RPMI7951 (cell line): Measurements from ENCODE around the gene PRUNE2. TPM values are rescaled to one million over a fixed set of nuclear protein-coding genes. Genes with fewer than 3 reads are reported as not detected.
"Not testable (repeated sequence)": the region's sequence is repeated elsewhere in the genome, so short reads cannot be mapped to it uniquely, and the experiment has no call there.

Experiments
- DNase-seq: peaks from one replicate; pipeline ENCODE4 v3.0.0-alpha.2; 2012; ENCODE audit warnings: low read depth
- total RNA-seq: library from RNA; depleted of rRNA; stranded (reverse); fragments of >200 nt; shearing (Covaris generic); gene quantifications from 2 replicates; pipeline ENCODE4 v1.2.3, GENCODE V29; 2014

PRUNE2 gene
- total RNA-seq, 1 experiment from 2014 or later = 0.12 TPM

DNA sequence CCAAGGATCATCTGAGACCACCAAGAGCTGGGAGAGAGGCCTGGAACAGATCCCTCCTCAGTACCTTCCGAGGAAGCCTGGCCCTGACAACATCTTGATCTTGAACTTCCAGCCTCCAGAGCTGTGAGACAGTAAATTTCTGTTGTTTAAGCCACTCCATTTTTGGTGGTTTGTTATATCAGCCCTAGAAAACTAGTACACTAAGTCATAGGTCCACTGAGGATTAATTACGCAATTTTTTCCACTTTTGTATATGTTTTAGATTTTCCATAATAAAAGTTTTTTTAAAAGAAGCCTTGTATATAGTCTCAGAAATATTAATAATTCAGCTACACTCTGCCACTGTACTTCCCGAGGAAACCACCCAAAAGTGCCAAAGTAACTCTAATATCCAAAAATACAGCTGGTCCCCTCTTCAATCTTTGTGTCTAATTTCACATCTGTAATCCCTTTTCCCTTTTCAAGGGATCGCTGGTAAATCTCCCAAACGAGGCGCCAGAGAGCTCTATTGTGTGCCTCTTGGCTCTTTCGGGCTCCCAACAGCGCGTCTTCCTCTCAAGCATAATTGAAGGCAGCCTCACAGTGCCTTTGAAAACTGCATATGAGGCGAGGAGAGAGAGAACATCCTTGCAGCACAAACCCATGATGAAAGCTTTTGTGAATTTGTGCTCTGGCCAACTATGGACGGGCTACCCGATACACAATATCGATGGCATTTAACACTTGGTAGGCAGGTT is 32.7 kb downstream of the PRUNE2 start:
- DNase-seq = no peak

DNA sequence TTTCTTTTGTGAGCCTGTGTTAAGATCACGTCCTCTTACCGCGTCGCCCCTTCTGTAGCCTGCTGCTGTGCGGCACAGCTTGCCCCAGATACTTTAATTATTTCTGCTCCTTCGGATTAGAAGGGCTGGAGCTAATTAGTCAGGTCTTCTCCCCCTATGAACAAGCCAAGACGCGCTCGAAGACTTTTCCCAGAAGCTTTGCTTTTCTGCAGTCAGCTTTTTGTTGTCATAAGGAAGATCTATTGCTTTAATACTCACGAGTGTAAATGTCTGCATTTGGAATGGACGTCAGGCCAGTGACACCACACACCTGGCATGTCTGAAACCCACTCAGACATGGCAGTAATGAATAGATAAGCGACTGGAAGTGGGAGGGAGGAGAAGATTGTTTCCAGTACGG is 37.0 kb downstream of the PRUNE2 start:
- no peak for DNase-seq

DNA sequence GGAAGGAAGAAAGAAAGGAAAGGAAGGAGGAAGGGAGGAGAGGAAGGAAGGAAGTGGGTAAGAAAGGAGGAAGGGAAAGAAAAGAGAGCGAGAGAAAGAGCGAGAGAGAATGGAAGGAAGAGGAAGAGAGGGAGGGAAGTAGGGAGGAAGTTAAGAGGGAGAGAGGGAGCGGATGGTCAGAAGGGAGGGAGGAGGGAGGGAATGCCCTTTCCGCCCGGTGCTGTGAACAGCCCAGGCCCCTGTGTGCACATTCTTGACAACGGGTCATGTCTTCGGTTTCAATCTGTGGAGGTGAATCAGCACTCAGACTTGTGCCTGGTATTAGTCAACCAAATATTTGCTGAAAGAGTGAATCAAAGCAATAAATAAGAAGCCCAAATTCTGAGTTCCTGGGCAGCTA is 39.2 kb downstream of the PRUNE2 start:
- DNase-seq = peak; percentile 63

DNA sequence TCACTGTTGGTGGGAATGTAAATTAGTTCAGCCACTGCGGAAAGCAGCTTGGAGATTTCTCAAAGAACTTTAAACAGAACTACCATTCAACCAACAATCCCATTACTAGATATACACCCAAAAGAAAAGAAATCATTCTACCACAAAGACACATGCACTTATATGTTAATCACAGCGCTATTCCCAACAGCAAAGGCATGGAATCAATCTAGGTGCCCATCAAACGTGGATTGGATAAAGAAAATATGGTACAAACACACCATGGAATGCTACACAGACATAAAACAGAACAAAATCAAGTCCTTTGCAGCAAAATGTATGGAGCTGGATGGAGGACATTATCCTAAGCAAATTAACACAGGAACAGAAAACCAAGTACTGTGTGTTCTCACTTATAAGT is 42.1 kb downstream of the PRUNE2 start:
- no peak for DNase-seq

DNA sequence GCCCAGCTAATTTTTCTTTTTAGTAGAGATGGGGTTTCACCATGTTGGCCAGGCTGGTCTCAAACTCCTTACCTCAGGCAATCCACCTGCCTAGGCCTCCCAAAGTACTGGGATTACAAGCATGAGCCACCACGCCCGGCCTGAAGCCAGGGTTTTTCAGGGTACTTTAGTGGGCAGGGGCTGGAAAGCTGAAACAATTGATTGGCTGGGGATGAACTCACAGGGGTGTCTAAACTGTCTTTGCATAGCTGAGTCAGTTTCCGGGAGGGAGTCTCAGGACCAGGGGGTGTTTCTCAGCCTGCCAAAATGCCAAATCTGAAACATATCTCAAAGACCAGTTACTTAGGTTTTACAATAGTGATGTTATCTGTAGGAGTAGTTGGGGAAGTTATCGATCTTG is 46.1 kb downstream of the PRUNE2 start:
- no peak for DNase-seq

DNA sequence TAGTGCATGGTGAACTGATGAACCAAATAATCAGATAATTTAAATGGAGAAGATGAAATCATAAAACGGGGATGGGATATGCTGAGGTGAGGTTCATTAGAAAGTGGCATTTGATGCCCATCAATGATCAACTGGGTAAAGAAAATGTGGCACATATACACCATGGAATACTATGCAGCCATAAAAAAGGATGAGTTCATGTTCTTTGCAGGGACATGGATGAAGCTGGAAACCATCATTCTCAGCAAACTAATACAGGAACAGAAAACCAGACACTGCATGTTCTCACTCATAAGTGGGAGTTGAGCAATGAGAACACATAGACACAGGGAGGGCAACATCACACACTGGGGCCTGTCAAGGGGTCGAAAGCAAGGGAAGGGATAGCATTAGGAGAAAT is 47.7 kb downstream of the PRUNE2 start:
- DNase-seq = not testable (repeated sequence)

DNA sequence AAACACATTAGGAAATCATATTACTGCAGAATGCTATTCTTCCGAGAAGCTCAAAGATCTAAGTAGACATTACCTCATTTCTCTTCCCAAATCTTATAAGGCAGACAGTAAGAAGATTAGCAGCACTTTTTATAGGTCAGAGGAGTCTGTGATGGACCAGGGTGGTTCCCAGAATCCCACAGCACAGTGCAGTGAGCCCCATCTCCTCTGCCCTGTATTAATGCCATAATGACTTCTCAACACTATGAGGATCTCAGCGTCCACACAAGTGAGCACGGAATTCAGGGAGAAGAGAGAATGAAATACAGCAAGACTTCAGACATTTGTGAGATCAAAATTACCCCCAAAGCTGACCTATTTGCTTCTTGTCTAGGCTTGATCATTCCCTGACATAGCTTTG is 49.9 kb downstream of the PRUNE2 start:
- DNase-seq = no peak

DNA sequence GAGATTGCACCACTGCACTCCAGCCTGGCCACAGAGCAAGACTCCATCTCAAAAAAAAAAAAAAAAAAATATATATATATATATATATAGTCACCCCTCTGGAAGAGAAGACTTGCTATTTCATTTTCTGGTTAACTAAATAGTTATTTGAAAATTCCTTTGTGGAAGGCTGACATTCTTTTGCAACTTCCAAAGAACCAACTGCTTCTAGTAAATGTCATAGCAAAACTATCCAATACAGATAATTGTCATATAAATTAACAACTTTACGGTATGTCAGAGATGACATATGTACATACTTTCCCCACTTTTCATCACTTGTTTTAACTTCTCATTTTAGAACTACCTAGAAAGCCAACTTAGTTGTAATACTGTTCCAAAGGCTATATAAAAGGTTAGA is 50.9 kb downstream of the PRUNE2 start:
- no peak for DNase-seq

DNA sequence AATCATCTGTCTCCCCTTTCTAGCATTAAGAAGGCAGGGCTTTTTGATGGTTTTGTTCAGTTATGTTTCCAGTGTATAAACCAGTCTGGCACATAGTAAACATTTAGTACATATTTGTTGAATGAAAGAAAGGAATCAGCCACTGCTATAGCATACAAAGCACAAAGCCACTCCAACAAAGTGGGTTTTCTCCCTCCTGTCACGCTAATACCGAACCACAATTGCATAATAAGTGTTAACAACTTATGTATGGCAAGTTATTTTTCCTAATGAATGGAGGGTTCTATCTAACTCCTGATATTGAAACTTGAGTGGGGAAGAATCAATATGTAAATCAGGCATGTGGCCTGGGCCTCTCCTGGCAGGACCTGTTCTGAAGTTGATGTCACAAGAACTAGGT is 53.9 kb downstream of the PRUNE2 start:
- no peak for DNase-seq

DNA sequence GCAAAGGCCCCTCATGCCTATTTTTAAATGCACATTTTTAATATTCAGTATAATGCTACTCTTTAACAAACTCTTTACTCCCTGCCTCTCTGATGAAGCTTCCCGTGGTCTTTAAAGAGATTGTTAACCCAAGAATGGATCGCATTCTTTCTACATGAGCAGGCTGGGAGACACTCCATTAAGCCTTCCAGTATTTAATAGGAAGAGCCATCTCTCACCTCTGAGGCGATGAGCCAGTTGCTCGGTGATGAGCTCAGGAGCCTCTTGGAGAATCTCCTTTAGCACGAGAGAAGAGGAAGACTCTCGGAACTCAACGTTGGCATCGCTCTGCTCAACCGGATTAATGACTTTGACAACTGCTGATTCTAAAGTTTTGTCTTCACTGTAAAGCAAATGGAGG is 59.6 kb downstream of the PRUNE2 start:
- DNase-seq = no peak

DNA sequence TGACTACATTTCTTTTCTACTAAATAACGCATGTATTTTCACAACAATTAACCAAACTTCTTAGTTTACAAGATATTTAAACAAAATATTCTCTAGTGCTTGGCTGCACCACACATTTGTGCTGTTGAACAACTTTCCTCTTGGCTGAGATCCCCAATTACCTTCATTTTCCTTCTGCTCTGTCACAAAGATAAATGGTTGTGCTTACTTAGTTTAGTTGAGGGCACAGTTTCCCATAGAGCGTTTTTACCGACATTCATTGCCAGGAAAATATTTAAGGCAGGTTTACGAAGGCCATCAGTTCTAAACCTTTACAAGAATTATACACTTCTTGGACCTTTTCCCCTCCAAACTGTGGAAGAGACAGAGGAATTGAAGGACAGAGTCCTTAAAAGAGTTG is 60.7 kb downstream of the PRUNE2 start:
- DNase-seq = no peak

DNA sequence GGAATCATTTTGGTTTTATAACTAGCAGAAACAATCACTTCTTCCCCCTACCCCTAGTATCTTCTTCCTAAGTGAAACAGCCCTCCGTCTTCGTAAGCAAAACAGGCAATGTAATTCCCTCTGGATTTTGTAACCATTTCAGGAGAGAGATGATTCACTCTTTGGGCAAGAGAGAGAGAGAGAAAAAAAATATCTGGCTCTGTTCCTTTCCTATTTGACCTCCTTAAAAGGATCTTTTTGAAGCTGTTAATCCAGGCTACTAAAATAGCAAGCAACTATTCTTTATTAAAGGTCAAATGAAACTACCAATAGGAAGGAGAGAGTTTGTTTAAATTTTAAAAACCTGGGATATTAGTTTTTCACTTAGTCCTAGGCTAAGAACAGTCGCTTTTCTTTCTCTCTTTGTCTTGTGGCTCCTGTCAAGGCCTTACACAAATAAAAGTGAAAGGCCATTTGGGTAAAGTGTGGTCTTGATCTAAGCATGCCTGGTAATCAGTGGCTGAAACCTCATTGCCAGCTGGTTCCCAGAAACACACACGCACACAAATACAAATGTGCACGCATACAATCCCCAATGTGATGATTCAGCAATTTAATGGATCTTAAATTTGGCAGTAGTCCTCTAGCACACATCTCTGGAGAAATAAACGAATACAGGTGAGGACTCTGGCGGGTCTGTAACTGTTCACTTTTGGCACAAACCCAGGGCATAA is 70.2 kb downstream of the PRUNE2 start:
- DNase-seq = peak; percentile 81

DNA sequence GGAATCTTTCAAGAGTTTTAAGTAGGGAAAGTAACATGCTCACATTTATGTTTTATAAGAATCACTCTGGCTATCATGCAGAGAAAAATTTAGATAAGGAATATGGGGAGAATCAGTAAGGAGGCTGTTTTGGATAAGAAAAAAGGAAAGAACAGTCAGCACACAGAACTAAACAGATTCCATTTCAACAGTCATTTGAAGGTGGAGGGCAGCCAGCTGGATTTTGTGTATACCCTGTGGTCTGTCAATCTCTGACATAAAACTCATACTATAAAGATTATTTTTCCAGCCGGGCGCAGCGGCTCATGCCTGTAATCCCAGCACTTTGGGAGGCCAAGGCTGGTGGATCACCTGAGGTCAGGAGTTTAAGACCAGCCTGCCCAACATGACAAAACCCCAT is 77.5 kb downstream of the PRUNE2 start:
- DNase-seq = no peak

DNA sequence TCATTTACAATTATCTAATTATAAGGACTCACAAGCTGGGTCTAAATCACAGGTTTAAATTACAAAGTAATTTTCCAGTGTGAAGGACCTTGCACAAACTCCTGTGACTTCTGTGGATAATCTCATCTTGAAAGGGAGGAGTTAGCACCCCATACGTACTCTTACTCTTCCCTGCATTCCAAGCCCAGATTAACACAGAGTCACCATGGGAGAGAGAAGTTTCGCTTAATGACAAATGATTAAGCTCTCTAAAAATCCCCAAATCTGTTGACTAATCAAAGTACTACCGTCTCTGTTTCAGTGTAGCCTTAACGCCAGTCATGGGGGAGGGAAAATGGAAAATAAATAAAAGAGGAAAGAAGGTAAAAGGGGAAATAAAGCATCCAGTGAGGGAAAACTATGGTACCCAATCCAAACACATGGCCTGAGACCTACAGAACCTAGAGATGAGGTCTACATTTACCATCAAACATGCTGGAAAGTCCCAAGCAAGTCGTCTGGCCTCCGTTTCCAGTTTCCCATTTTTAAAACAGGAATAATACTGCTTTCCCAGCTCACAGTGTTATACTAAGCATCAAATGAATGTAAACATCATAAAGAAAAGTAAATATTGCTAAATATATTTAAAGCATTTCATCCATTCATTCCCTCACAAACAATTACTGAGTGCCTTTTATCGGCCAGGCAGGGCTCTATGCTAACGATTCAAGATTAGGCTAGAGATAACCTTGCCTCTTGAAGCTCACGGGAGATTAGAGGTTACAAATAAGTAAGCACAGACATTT is 78.4 kb downstream of the PRUNE2 start:
- no peak for DNase-seq

DNA sequence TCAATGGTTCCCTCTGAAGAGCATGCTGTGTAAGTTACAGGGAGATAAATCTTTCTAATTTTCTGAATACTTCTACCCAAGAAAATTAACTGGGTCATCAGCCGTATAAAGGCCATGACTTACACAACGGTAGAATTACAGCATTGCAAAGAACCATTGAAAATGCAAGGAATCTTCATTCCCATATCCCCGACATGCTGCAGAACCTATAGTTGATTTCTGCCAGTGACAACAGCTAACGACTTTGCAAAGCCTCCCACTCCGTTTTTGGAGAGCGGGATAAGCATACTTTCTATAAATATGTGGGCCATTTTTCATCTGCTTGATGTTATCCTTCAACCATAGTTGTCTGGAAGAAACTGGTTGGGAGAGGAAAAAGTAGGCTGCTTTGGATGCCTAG is 85.5 kb downstream of the PRUNE2 start:
- no peak for DNase-seq

DNA sequence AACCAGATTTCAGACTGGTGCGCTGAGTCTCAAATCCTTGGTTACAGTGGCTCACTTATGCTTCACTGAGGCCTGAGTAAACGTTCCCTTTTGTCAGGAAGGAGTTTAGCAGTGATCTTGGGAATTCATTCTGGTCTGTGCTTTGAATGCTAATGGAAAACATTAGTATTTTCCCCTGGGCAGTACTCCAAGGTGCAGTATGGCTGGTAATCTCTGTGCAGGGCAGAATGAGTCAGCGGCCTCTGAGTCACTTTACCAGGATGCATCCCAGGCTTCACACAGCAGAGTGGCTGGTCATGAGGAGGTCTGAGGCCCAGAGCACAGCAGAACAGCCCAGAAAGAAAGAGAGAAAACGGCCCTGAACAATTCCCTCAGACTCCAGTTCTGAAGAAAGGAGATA is 87.6 kb downstream of the PRUNE2 start:
- DNase-seq = peak; percentile 98

DNA sequence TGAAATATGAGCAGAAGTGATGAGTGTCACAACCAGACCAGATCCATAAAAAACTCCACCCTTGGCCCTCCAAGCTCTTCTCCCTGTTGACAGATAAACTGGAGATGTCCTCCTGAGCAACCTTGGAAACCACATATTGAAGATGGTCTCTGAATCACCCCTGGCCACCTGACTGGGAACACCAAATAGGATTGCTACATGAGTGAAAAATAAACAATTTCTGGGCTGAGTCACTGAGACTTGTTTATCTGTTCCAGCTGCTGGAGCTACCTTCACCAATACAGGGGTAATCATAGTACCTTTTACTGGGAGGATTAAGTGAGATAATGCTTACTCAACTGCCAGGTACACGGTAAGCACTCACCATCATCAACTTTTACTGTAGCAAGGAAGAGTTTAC is 88.4 kb downstream of the PRUNE2 start:
- peak; percentile 81 for DNase-seq

DNA sequence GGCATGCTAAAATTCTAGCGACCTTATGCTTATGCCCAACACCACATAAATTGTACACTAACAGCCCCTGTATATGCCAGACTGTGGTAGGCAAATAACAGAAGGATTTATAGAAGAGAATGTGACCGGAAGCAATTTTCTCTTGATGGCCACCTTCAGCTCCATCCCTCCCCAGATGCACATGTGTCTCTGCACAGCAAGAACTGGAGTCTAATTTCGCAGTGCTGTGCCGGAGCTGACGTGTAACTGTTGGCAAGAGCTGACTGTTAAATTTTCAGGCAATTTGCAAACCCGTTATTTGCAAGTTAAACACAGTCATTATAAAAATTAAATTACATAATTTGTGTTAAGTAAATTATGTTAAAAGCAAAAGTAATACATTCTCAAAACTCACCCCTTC is 93.3 kb downstream of the PRUNE2 start:
- no peak for DNase-seq

DNA sequence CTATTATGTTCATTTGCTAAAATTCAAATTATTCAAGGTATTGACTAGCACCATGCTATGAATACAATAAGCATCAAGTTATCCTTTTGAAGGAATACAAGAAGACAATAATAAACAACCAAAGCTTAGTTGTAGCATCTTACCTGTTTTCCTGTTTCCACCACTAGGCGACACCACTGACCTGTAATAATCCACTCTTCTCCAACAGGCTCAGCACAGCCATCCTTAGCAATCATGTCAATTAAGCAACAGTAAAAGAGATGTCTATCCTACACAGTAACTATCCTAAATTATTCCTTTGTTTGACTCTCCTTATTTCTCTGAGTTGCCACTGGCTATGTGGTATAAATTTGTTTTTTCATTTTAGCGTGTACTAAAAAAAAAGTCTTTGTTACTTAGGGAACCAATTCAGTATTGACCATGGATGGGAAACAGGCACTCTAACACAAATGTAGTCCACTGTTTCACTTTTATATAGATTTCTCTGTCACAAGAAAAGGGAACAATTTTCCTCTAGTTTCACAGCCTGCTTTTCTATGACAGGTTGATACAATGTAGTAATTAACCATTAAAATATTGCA is 95.4 kb downstream of the PRUNE2 start:
- peak; percentile 46 for DNase-seq

DNA sequence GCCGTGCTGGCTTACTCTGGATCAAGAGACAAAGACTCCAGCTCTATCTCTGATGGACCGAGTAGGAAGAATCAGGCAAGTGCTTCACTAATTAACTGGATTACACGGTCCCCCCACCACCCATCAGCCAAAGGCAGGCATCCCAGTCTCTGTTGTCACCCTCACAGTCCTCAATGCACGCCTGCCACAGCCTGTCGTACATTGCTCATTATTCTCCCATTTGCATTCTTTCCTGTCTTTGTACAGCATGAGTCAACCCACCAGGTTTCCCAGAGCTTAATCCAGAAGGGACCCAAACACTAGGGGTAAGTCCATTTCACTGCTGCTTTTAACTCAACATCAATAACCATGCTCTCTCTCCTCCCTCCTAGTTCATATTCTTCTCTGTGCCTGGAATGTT is 97.3 kb downstream of the PRUNE2 start:
- no peak for DNase-seq

DNA sequence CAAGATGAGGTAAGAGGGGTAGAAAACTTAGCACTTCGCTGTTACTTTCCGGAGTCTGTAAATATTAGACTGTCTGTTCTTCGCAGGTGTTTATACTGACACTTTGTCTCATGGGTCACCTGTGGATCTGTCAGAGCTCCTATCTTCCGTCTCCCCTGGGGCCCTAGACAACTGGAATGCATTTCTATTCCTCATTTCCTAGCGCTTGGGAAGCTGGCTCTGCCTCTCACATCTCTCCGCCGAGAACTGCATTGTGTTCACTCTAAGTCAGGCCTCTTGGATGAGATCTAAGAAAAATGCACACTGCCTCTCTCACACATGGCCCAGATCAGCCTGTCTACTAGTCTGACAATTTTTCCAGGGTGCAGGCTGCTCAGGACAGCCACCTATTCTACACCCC is 102.2 kb downstream of the PRUNE2 start:
- DNase-seq = no peak

DNA sequence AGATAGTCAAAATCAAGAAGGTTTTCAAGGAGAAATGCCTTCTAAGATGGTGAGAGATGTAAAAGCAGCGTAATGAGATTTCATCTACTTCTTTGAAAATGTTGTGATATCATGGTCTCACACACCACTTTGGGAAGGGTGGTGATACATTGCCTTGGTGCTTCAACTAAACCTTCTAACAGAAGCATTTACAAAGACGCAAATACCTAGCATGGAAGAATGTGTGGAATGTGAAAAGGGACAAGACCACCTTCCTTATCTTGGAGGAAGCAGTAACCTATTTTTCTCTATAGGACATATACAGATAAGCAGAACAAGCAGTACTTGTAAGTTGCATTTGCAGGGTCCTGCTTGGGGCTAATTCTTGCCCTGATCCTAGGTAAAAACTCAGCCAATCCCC is 102.8 kb downstream of the PRUNE2 start:
- DNase-seq = no peak

DNA sequence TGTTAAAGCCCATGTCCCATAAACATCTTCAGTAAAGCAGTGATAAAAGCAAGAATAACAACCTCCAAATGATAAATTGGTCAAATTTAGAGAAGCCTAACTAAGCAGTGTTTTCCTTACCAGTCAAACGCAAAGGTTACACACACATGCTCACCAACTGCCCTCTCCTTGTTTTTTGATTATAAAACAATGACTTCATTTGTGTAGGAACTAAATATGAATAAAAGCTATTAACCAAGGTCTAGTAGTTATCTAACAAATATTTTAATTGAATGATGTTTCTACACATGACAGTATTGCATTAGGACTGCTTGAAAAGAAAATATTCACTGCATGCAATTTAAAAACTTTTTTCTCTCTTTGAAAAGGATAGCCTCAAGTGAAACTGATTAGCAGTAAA is 105.0 kb downstream of the PRUNE2 start:
- no peak for DNase-seq
